ENCODE results near the gene WFDC1. TPM values are rescaled to one million over a fixed set of nuclear protein-coding genes. Genes with fewer than 3 reads are reported as not detected.

The WFDC1 gene
- total RNA-seq, 1 donor from 2014 or later, result 0.24 TPM

- Mint-ChIP-seq H3K36me3 (ENCODE audit: unreplicated experiment) (no peaks in the 10 kb centered on the region), H3K4me3 (ENCODE audit: unreplicated experiment) (no peak overlapping the region), H3K27ac (ENCODE audit: unreplicated experiment) (no peak overlapping the region), H3K27me3 (ENCODE audit: unreplicated experiment) (peaks cover 29% of the 10 kb centered on the region), H3K9me3 (ENCODE audit: unreplicated experiment) (no peaks in the 10 kb centered on the region), H3K4me1 (ENCODE audit: unreplicated experiment) (no peaks in the 10 kb centered on the region)
- no peak for DNase-seq (ENCODE audit: extremely low spot score, unreplicated experiment)
- TF ChIP-seq CTCF (IDR thresholded peaks at IDR 0.05), result no peak
Measured at GRCh38 chr16:84344781-84345180, 50.1 kb downstream of the WFDC1 start.

- Mint-ChIP-seq H3K27me3 (ENCODE audit: unreplicated experiment) (peaks cover 24% of the 10 kb centered on the region), H3K36me3 (ENCODE audit: unreplicated experiment) (no peaks in the 10 kb centered on the region), H3K4me1 (ENCODE audit: unreplicated experiment) (no peaks in the 10 kb centered on the region), H3K27ac (ENCODE audit: unreplicated experiment) (no peak overlapping the region), H3K4me3 (ENCODE audit: unreplicated experiment) (no peak overlapping the region), H3K9me3 (ENCODE audit: unreplicated experiment) (no peaks in the 10 kb centered on the region)
- no peak for DNase-seq (ENCODE audit: extremely low spot score, unreplicated experiment)
- no peak for TF ChIP-seq CTCF (IDR thresholded peaks at IDR 0.05)
Measured at GRCh38 chr16:84347161-84347560, 52.5 kb downstream of the WFDC1 start.

GRCh38 chr16:84348386-84348888, 53.8 kb downstream of the WFDC1 start:
- Mint-ChIP-seq H3K27ac (ENCODE audit: unreplicated experiment) (no peak overlapping the region), H3K4me1 (ENCODE audit: unreplicated experiment) (no peaks in the 10 kb centered on the region), H3K27me3 (ENCODE audit: unreplicated experiment) (peaks cover 27% of the 10 kb centered on the region), H3K9me3 (ENCODE audit: unreplicated experiment) (no peaks in the 10 kb centered on the region), H3K36me3 (ENCODE audit: unreplicated experiment) (no peaks in the 10 kb centered on the region), H3K4me3 (ENCODE audit: unreplicated experiment) (no peak overlapping the region)
- DNase-seq (ENCODE audit: extremely low spot score, unreplicated experiment), result no peak
- TF ChIP-seq CTCF (IDR thresholded peaks at IDR 0.05), result no peak

GRCh38 chr16:84349862-84350684, 55.4 kb downstream of the WFDC1 start:
- H3K4me1 Mint-ChIP-seq (ENCODE audit: unreplicated experiment), result no peaks in the 10 kb centered on the region
- peaks cover 29% of the 10 kb centered on the region for H3K27me3 Mint-ChIP-seq (ENCODE audit: unreplicated experiment)
- TF ChIP-seq CTCF (IDR thresholded peaks at IDR 0.05), result no peak
- no peaks in the 10 kb centered on the region for H3K36me3 Mint-ChIP-seq (ENCODE audit: unreplicated experiment)
- no peaks in the 10 kb centered on the region for H3K9me3 Mint-ChIP-seq (ENCODE audit: unreplicated experiment)
- H3K27ac Mint-ChIP-seq (ENCODE audit: unreplicated experiment), result no peak overlapping the region
- H3K4me3 Mint-ChIP-seq (ENCODE audit: unreplicated experiment), result no peak overlapping the region
- DNase-seq (ENCODE audit: extremely low spot score, unreplicated experiment), result no peak

GRCh38 chr16:84350685-84351400, 56.2 kb downstream of the WFDC1 start:
- no peak for DNase-seq (ENCODE audit: extremely low spot score, unreplicated experiment)
- Mint-ChIP-seq H3K36me3 (ENCODE audit: unreplicated experiment) (no peaks in the 10 kb centered on the region), H3K27me3 (ENCODE audit: unreplicated experiment) (peaks cover 29% of the 10 kb centered on the region), H3K27ac (ENCODE audit: unreplicated experiment) (no peak overlapping the region), H3K4me1 (ENCODE audit: unreplicated experiment) (no peaks in the 10 kb centered on the region), H3K4me3 (ENCODE audit: unreplicated experiment) (no peak overlapping the region), H3K9me3 (ENCODE audit: unreplicated experiment) (no peaks in the 10 kb centered on the region)
- TF ChIP-seq CTCF (IDR thresholded peaks at IDR 0.05), result no peak
